HT1080 (cell line): ENCODE data around the gene RNF144A. TPM values are rescaled to one million over a fixed set of nuclear protein-coding genes. Genes with fewer than 3 reads are reported as not detected.
"Not testable (repeated sequence)": the region's sequence is repeated elsewhere in the genome, so short reads cannot be mapped to it uniquely, and the experiment has no call there.

Experiments
- DNase-seq: peaks from one replicate; pipeline ENCODE4 v3.0.0-alpha.2; 2015; ENCODE audit warnings: low read depth
- total RNA-seq: library from RNA; depleted of rRNA; stranded (reverse); fragments of >200 nt; shearing (Covaris generic); gene quantifications from 2 replicates; pipeline ENCODE4 v1.2.3, GENCODE V29; 2014

RNF144A gene
- total RNA-seq, 1 experiment from 2014 or later, result 30.3 TPM

DNA sequence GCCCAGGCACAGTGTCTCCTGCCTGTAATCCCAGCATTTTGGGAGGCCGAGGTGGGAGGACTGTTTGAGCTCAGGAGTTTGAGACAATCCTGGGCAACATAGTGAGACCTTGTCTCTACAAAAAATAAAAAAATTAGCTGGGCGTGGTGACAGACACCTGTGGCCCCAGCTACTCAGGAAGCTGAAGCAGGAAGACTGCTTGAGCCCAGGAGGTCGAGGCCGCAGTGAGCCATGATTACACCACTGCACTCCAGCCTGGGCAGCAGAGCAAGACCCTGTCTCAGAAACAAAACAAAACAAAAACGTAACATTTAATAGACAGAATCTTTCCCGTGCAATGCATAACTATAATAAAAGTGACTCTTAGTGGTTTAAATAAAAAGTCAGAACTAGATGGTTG, 84.2 kb downstream of the RNF144A start:
- not testable (repeated sequence) for DNase-seq

DNA sequence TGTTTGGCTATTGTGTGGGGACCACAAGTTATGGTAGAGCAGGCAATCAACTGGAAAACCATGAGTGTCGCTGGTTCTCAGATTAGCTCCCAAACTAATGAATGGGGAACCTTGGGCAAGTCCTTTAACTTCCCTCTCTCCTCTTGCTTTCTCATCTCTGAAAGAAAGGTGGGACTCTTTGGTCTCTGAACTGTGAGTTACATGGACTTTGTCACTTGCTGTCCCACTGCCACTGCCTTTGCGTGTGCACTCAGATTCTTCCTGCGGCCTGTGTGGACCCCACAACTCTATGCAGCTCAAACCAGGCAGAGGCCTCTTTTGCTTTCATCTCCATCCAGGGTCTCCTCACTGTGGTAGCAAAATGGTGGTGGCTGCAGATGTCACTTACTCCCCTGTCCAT, 86.7 kb downstream of the RNF144A start:
- no peak for DNase-seq

DNA sequence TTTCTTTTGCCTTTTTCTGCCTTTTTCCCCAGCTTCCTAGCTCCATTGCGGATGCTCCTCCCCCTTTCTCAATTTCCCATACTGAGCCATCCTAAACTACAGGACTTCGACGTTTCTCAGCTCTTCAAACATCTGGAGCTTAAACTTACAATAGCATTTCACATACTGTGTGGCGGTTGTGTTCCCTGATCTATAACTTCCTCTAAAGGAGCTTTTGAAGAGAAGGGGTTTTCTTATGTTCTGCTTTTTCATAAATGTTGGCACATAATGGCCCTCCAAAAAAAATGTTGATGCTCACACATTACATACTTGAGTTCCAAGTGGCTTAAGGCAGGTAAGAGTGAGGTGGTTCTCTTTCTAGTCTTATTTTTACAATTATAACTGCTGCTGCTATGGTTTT, 87.4 kb downstream of the RNF144A start:
- DNase-seq, result no peak

- no peak for DNase-seq
Observed at GRCh38 chr2:7007488-7007845, 90.3 kb downstream of the RNF144A start.

GRCh38 chr2:7007846-7008741, 90.9 kb downstream of the RNF144A start:
- peak; percentile 83 for DNase-seq

- no peak for DNase-seq
Observed at GRCh38 chr2:7009207-7009911, 92.1 kb downstream of the RNF144A start.

DNA sequence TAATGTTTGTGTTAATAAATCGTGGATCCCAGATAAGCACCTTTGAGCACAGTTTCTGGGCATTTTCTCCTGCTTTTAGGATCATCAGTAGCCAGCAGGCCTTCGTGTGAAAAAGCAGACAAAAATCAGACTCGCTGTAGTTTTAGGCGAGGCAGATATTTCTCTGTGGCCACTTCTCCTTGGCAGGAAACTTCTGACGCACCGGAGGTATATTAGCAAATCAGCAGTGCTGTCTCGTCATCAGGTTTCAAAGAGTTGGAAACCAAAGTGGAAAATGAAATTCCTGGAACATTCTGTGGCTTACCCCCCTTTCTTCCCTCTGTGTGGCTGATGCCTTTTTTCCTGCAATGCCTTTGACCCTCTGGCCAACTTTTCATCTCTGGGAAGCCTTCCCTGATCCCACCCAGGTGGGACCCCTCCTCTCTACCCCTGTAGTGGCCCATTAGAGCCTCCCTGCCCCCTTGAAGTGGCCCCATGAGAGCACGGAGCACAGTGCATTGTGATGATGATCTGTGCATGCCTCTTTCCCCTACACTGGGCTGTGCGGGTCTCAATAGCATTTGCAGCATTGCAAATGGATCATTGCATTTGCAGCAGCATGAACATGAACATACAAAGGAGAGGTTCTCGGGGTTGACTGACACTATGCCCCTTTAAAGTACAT, 93.3 kb downstream of the RNF144A start:
- DNase-seq, result peak; percentile 87

DNA sequence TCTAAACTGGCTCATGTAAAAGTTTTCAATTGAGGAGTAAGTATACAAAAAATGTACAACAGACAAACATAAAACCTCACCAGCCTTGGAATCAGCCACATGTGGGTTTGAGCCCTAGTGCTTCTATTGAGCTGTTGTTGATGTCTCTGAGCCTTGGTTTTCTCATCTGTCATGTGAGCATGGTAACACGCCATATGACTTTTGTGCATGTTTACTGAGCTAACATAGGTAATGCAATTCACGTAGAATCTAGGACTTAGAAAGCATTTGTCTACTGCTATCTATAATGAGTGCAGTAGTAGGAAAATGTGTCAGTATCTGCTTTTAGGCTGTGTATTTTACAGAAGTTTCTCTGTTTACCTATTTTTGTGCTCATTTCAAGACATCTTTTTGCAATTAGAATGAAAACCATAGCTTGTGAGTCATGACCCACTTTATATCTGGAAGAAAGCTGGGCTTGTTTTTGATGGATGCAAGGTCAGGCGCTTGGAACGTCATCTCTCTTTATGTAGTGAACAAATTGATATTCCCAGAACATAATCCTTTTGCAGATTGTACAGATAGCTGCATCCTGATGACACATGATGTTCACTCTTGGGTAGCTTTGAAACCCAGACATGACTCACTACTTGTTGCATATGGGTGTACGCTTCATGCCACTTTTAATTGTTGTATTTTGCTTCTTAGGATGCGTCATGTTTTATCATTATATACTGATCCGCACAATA, 94.3 kb downstream of the RNF144A start:
- peak; percentile 98 for DNase-seq

DNA sequence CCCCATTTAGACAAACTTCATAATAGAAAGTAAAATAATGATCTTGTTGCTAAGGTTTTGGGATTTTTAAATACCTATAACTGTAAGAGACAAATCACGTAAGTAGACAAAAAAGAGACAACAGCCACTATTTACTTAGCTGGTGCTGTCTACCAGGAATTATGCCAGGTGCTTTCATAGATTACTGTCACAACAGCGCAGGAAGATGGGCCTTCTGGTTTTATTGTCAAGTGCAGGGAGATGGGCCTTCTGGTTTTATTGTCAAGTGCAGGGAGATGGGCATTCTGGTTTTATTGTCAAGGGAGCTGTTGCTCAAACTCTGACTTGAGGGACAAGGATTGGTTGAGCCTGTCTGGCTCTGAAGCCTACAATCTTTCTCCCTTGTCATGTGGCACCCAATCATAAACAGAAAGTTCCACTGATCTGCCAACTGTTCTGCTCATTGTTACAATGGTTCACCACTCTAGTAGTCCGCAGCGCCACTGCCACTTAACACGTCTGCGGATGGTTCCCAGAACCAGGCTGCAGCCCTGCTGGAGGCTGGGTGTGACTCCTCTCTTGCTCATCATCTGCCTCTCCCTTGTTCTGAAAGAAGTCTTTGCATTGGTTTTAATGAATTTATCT, 95.0 kb downstream of the RNF144A start:
- peak; percentile 89 for DNase-seq

DNA sequence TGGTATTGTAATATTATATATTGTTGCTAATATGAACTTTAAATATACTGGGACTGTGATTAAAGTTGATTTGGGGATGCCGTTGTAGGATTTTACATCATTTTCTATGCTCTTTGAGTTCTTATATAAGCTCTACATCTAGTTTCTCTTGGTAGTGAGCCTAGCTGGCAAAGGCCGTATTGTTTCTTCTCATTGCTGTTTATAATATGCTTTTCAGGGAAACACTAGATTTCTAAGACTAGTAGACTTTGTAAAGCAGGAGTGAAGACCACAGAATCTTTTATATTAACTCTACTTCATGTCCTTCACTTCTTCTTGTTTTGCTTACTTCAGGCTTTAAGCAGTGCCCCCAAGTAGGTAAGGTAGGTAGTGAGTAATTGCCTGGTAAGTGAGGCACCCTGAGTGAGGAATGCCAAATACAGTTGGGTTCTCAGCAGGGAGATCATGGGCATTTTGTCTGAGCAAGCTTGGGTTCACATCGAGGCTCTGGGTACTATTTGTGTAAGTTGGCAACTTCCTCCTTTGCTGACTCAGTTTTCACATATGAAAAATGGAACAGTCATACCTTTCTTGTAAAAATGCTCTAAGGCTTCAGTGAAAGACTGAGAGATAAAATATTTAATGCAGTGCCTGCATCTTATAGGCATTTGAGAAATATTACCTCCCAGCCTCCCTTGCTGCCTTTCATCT, 96.4 kb downstream of the RNF144A start:
- peak; percentile 71 for DNase-seq

GRCh38 chr2:7014174-7014640, 97.0 kb downstream of the RNF144A start:
- DNase-seq, result peak; percentile 64

DNA sequence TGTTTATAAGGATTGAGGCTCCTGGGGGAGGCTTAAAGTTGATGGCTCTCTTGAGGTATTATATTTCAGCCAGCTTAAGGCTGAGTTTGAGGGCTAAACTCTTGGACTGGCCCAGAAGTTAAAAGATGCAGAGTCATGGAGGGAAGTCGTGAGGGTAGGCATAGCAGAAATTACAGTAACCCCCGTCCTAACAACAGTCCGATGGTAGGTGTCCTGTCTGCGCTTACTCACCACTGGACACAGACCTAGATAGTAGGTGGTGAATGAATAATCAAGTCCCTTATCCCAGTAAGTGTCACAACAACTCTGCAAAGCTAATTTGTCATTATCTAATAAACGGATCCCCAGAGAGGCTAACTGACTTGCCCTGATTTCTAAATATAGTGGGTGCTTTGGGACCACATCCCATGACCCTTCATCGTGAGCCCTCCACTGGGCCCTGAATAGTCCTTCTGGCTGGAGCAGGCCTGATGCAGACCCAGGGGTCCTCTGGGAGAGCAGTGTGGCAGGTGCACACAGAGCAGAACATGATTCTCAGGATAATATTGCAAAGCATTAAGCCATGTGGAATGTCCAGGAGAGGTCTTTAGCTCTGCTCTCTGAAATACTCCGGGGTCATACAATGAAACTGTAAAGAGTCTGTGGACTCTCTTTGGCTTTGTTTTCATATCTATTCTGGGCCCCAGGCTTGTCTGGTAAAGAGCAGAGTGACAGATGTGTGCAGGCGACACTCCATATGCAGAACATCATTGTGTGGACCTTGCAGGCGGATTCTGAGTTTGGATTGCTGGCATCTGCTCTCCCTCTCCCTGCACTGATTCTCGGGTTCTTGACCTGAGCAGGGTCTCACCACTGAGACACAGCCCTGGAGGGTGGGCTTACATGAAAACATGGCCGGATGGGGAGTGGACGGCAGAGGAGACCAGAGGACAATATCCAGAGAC, 98.1 kb downstream of the RNF144A start:
- DNase-seq, result no peak

DNA sequence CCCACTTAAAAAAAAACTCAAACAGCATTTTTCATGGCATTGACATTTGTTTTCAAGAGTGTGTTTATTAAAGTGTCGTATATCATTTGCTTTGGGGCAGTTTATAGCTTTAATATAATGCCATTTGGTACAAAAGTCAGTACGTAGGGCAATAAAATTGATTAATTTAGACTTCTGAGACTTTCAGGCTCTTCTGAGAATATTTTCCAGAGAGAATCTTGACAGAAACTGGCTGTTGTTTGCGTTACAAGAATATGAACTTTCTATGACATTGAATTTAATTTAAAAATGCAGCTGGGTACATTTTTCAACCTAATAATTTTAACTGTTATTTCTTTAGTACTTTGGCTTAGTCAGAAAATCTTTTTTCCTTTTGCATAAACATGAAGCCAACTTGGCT, 98.9 kb downstream of the RNF144A start:
- DNase-seq, result no peak

- DNase-seq, result no peak
Observed at GRCh38 chr2:7016601-7017211, 99.5 kb downstream of the RNF144A start.

DNA sequence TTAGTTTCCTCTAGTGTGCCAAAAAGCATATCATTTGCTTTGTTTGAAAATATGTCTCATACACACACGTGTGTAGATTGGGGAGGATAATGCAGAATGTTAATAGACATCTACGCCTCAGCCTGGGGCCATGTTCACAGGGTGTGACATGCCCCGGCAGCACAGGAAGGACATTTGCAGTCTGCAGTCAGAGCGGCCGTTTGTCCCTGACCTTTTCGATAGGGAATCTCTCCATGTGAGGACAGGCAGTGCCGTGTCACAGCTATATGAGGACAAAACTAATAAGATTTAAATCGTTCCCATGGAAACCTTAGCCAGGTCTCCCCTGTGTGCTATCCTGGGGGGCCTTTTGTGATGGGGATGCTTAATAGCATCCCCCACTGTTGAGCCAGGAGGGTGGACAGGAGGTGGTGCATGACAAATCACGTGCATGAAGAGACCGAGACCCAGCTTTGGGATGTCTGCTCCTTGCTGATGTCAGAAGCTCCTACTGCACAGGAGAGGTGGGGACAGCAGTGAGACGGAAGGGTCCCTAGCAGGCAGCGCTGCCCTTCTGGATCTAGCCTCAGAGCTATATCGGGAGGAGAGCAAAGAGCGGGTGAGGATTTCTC, 100.6 kb downstream of the RNF144A start:
- DNase-seq, result no peak

GRCh38 chr2:7018282-7018701, 101.1 kb downstream of the RNF144A start:
- no peak for DNase-seq

- DNase-seq, result no peak
Observed at GRCh38 chr2:7018767-7019166, 101.6 kb downstream of the RNF144A start.

DNA sequence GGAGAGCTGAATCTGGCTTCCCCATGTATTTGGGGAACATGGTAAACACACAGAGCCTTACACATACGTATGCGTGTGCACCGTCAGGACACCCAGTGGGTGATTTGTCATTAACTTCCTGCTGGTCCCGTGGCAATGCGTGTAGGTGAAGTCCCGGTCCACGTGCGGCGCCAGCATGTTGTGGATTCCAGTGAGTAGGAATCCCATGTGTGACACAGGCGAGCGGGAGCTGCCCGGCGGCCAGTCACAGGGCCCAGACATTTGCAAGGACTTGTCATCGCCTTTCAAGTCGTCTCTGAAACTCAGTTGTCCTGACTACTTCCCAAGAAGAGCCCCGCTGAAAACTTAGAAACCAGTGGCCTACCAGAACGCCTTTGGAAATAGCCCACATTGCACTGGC, 102.0 kb downstream of the RNF144A start:
- no peak for DNase-seq
